Nucleus accumbens (tissue), 56 donors: ENCODE measurements around the gene FMOD.
A peak's percentile ranks its signal among the peaks of the same experiment; 100 is the strongest.
"Not testable (repeated sequence)": the region's sequence is repeated elsewhere in the genome, so short reads cannot be mapped to it uniquely, and the experiment has no call there.

ENCODE experiments used
- DNase-seq, 56 donors: peaks; one replicate each; lab custom pipeline; 2025; lab: John Stamatoyannopoulos, UW

Gene FMOD

DNA sequence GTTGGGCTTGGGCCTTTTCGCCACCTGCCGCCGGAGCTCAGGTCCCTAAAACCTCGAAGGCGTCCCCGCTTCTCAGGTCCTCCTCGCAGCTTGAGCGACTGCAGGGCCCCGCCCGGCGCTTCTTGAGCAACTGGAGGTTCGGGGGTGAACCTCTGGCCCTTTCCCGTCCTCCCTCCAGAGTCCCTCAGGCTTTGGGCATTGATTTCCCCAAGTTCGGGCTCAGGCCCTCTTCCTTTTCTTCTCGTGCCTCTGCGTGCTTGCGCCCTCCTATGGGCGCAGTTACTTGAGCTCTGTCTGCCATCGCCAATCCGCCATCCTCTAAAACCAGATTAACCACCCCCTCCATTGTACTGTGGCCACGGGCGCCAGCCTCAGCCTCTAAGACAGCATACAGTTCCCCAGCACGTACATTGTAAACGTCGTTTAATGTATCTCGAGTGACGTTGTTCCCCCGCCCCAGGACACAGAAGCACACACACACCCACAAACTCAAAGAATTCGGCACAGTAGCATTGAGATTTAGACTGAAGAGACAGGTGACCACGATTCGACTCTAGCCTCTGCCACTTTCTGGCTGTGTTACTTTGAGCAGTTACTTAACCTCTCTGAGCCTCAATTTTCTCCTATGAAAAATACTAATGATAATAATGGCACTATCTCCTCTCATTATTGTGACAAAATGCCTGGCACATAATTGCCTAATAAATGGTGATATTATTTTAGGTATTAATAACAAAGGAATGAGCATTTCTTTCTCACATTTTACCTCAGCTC is 23.1 kb downstream of the FMOD start:
- peak in 45 of 56 donors; percentile 24 to 87 (median 74) for DNase-seq

GRCh38 chr1:203326830-203327683 is 23.9 kb downstream of the FMOD start:
- DNase-seq: peak in 55 of 56 donors; percentile 63 to 95 (median 89)

- peak in 52 of 56 donors; percentile 31 to 90 (median 65) for DNase-seq
Observed at GRCh38 chr1:203325418-203326091, 25.4 kb downstream of the FMOD start.

- DNase-seq: peak in 11 of 56 donors; percentile 49 to 79 (median 66)
Observed at GRCh38 chr1:203325026-203325417, 25.9 kb downstream of the FMOD start.

- DNase-seq: peak in 19 of 56 donors; percentile 8 to 60 (median 37)
Observed at GRCh38 chr1:203324105-203325025, 26.6 kb downstream of the FMOD start.

GRCh38 chr1:203323587-203323986 is 27.3 kb downstream of the FMOD start:
- peak in 1 of 56 donors; percentile 22 for DNase-seq

- no peak for DNase-seq
Observed at GRCh38 chr1:203322500-203323179, 28.3 kb downstream of the FMOD start.

GRCh38 chr1:203321273-203322052 is 29.5 kb downstream of the FMOD start:
- DNase-seq: no peak

- DNase-seq: peak in 3 of 56 donors; percentile 14 to 21 (median 20)
Observed at GRCh38 chr1:203320591-203321272, 30.2 kb downstream of the FMOD start.

- DNase-seq: no peak
Observed at GRCh38 chr1:203318229-203318517, 32.7 kb downstream of the FMOD start.

DNA sequence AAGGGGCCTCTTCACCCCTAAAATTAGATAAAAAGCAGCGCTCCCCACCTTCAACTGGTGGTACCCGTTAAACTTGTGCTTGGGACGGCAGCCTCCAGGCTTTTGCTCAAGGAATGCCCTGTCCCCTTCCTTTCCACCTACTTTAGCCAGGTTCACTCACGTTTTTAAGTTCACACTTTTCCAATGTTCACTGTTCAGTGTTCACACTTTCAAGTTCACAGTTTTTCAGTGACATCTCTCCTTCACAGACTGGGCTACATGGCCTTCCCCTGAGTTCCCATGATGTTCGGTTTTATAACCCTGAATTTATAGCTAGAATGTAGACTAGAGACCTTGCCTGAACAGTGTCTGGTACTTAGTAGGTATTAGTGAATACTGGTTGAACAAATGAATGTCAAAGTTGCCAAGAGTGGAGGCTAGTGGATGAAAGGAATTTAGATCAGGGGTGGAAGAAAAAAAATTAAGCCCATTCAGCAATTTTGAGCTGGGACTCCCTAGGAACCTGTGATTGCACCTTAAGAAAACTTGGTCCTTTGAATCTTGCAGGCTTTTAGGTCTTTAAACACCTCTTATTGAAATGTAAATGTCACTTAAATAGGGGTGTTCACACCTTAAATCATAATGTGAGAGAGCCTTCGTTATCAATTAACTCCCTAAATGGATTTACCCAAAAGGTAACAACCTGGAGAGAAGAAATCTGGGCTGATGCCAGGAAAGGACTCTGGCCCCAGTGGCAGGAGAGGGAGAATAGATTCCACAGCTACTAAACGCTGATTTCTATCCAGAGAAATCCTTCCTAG is 33.3 kb downstream of the FMOD start:
- no peak for DNase-seq

- DNase-seq: no peak
Observed at GRCh38 chr1:203316626-203317093, 34.3 kb downstream of the FMOD start.

DNA sequence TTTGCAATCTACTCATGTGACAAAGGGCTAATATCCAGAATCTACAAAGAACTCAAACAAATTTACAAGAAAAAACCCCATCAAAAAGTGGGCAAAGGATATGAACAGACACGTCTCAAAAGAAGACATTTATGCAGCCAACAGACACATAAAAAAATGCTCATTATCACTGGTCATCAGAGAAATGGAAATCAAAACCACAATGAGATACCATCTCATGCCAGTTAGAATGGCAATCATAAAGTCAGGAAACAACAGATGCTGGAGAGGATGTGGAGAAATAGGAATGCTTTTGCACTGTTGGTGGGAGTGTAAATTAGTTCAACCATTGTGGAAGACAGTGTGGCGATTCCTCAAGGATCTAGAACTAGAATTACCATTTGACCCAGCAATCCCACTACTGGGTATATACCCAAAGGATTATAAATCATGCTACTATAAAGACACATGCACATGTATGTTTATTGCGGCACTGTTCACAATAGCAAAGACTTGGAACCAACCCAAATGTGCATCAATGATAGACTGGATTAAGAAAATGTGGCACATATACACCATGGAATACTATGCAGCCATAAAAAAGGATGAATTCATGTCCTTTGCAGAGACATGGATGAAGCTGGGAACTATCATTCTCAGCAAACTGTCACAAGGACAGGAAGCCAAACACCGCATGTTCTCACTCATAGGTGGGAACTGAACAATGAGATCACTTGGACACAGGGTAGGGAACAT is 36.7 kb downstream of the FMOD start:
- not testable (repeated sequence) for DNase-seq

DNA sequence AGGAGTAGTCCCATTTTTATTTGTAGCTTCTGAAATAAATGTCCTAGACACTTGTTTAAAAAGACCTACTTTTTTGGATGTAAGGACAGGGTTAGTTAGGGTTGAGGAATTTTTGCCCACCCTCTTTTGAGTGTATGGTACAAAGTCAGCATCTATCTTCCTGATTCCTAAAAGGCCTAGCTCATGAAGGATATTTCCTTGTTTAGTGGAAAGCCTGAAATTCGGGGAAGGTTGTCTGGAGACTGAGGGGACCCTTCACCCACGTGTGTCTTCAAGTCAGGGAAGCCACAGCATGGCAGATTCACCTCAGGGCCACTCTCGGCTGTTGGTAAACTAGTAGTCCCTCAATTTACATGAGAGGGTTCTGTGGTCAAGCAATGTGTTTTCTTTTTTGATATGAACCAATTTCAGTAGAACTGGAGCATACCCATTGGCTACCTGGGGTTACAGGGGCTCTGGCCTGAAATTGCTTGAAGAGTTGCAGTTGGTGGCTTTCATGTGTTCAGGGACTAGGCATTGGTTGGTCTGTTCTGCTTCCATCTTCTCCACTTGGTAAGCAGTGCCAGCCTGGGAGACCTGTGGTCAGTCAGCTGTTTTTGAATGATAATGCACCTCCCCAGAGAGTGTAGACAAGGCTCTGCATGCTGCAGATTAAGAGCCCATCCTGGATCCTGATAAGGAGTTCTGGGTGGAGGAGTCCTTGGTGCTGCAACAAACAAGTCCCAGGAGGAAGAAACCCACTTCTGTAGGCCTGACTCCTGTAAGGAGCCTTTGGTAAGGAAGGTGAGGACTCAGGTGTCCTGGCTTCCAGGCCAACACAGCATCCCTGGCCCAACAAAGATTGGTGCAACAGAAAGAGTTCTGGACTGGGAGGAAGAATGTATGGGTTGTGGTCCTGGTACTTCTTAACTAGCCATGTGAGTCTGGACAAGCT is 39.3 kb downstream of the FMOD start:
- no peak for DNase-seq

DNA sequence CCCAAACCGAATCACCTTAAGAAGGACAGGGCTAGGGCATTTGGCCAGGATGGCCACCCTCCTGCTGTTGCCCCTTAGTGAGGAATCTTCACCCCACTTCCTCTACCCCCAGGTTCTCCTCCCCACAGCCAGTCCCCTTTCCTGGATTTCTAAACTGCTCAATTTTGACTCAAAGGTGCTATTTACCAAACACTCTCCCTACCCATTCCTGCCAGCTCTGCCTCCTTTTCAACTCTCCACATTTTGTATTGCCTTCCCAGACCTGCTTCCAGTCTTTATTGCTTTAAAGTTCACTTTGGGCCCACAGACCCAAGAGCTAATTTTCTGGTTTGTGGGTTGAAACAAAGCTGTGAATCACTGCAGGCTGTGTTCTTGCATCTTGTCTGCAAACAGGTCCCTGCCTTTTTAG is 42.0 kb downstream of the FMOD start:
- DNase-seq: peak in 2 of 56 donors; percentile 34 to 55
